Measurements from ENCODE around the gene CIRBP. TPM values are rescaled to one million over a fixed set of nuclear protein-coding genes. Genes with fewer than 3 reads are reported as not detected.

The CIRBP gene
- total and polyA plus RNA-seq, 12 donors: 180 to 356 (median 280) TPM

- TF ChIP-seq CTCF (IDR thresholded peaks at IDR 0.05): no peak
- ATAC-seq (no peak), DNase-seq (no peak)
- Histone ChIP-seq H3K27me3 (no peaks in the 10 kb centered on the region), H3K36me3 (peaks cover 0 to 57% (median 45%) of the 10 kb centered on the region in 9 donors), H3K27ac (peak overlapping the region in 7 of 10 donors; percentile 91 to 100 (median 99)), H3K9me3 (no peaks in the 10 kb centered on the region), H3K4me1 (peaks cover 55 to 82% (median 76%) of the 10 kb centered on the region in 9 donors), H3K4me3 (peak overlapping the region in 6 of 10 donors; percentile 58 to 98 (median 77))
- intact Hi-C loops (cut with DNase I): loop anchor here in 4 of 10 donors (10.0 kb wide), 3 partner anchors 132 to 232 kb away; partner anchors contain the start of genes DAZAP1 (in 3 of the 4) and GAMT (in 3 of the 4)
- 71 to 72% methylated on average over 33 of the region's 33 CpGs for WGBS, 2 donors
Measured at GRCh38 chr19:1272423-1273262, 3.5 kb downstream of the CIRBP start.

GRCh38 chr19:1273263-1274041, 4.3 kb downstream of the CIRBP start:
- Histone ChIP-seq H3K4me1 (peaks cover 47 to 74% (median 68%) of the 10 kb centered on the region in 9 donors), H3K27ac (peak overlapping the region in 7 of 10 donors; percentile 3 to 100 (median 97)), H3K27me3 (no peaks in the 10 kb centered on the region), H3K36me3 (peaks cover 0 to 62% (median 45%) of the 10 kb centered on the region in 9 donors), H3K4me3 (peak overlapping the region in 3 of 10 donors; percentile 78 to 98 (median 79)), H3K9me3 (no peaks in the 10 kb centered on the region)
- ATAC-seq (no peak), DNase-seq (peak in 1 of 2 donors; percentile 23)
- intact Hi-C loops (cut with DNase I): loop anchor here in 4 of 10 donors (10.0 kb wide), 3 partner anchors 131 to 231 kb away; partner anchors contain the start of genes DAZAP1 (in 3 of the 4) and GAMT (in 3 of the 4)
- WGBS, 2 donors: 73% methylated on average over 25 of the region's 25 CpGs
- no peak for TF ChIP-seq CTCF (IDR thresholded peaks at IDR 0.05)

GRCh38 chr19:1274081-1274851, 5.1 kb downstream of the CIRBP start:
- intact Hi-C loops (cut with DNase I): loop anchor here in 4 of 10 donors (10.0 kb wide), 3 partner anchors 131 to 231 kb away; partner anchors contain the start of genes DAZAP1 (in 3 of the 4) and GAMT (in 3 of the 4)
- peak overlapping the region in 9 of 10 donors; percentile 42 to 91 (median 68) for H3K4me3 ChIP-seq
- WGBS, 2 donors: 72% methylated on average over 46 of the region's 46 CpGs
- H3K36me3 ChIP-seq: peaks cover 0 to 70% (median 52%) of the 10 kb centered on the region in 9 donors
- TF ChIP-seq CTCF (IDR thresholded peaks at IDR 0.05): no peak
- DNase-seq (no peak), ATAC-seq (peak in 1 of 8 donors; percentile 0)
- no peaks in the 10 kb centered on the region for H3K9me3 ChIP-seq
- H3K27ac ChIP-seq: peak overlapping the region in 9 of 10 donors; percentile 89 to 100 (median 98)
- peaks cover 43 to 69% (median 63%) of the 10 kb centered on the region in 9 donors for H3K4me1 ChIP-seq
- H3K27me3 ChIP-seq: no peaks in the 10 kb centered on the region
